ENCODE data around the gene ATG13.

The ATG13 gene

DNA sequence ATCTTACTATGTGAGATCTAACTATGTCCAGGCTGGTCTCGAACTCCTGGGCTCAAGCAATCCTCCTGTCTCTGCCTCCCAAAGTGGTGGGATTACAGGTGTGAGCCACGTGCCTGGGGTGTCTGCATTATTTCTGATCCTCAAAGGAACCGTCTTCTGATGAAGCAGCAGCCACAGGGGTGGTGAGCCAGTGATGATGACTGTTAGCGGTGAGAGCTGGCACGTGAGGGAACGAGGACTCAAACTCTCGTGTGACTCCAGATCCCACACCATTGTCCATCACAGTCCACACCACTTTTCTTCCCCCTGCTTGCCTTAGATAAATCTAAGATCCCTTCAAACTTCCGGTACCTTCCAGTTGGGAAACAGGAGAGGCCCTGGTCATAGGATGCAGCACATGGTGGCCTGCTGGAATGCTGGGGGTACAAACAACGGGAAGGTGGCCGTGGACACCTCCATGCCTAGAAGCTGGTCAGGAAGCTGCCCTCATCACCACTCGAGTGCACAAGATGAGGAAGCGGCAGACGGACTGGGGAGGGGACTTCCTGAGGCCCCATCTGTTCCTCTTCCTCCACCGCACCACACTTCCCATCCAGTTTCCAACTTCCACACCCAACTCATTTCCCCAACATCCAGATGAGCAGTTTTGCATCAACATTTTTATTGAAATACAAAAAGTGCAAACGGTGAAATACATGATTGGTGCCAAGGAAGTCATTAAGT is 59.2 kb downstream of the ATG13 start:
- H3K4me1 ChIP-seq (ENCODE audit: control insufficient read depth, low read length), result peaks cover 34% of the 10 kb centered on the region
- no peaks in the 10 kb centered on the region for H3F3A ChIP-seq (ENCODE audit: control insufficient read depth, insufficient read depth)
- peak overlapping the region; percentile 21; the same call in 1 of the 2 replicates for H3K4me2 ChIP-seq (ENCODE audit: low read length)
- TF ChIP-seq EZH2phosphoT487 (IDR thresholded peaks at IDR 0.05; ENCODE audit: borderline replicate concordance, low read length), result no peak
- TF ChIP-seq, protein P1, sequence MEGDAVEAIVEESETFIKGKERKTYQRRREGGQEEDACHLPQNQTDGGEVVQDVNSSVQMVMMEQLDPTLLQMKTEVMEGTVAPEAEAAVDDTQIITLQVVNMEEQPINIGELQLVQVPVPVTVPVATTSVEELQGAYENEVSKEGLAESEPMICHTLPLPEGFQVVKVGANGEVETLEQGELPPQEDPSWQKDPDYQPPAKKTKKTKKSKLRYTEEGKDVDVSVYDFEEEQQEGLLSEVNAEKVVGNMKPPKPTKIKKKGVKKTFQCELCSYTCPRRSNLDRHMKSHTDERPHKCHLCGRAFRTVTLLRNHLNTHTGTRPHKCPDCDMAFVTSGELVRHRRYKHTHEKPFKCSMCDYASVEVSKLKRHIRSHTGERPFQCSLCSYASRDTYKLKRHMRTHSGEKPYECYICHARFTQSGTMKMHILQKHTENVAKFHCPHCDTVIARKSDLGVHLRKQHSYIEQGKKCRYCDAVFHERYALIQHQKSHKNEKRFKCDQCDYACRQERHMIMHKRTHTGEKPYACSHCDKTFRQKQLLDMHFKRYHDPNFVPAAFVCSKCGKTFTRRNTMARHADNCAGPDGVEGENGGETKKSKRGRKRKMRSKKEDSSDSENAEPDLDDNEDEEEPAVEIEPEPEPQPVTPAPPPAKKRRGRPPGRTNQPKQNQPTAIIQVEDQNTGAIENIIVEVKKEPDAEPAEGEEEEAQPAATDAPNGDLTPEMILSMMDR (IDR thresholded peaks at IDR 0.05; ENCODE audit: low read depth, low read length, poor library complexity, severe bottlenecking), result no peak
- peaks cover 55% of the 10 kb centered on the region for H3K36me3 ChIP-seq (ENCODE audit: control insufficient read depth, low read length)
- no peaks in the 10 kb centered on the region for H3K9me3 ChIP-seq (ENCODE audit: control insufficient read depth, insufficient read depth, low read length)
- no peaks in the 10 kb centered on the region for H4K20me1 ChIP-seq (ENCODE audit: control insufficient read depth, insufficient read depth, low read depth, low read length)
- H3K79me2 ChIP-seq (ENCODE audit: control insufficient read depth, low read length), result no peaks in the 10 kb centered on the region
- no peaks in the 10 kb centered on the region for H3K27me3 ChIP-seq (ENCODE audit: control insufficient read depth, low read length)
- H3K27ac ChIP-seq (ENCODE audit: low read depth, low read length), result no peak overlapping the region
- H3K9me2 ChIP-seq (replicated peaks; ENCODE audit: control insufficient read depth, low read length), result no peaks in the 10 kb centered on the region
- no peak overlapping the region for H3K4me3 ChIP-seq (ENCODE audit: low read length)

DNA sequence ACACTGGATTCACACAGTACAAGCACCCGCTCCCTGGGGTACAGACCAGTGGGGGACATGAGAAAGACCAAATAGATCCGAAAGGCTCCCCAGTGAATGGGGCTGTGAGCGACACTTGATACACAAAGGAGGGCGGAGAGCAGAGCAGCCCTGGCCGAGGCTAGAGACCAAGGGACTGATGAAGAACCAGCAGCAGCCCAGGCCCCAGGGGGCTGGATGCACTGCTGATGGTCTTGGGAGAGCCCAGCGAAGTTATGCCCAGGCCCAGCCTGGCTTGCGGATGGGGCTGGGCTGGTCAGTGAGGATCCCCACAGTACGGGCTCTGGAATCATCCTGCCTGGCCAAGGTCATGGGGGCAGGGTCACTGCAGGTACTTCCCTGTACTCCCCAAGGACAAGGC is 59.8 kb downstream of the ATG13 start:
- H3K4me1 ChIP-seq (ENCODE audit: control insufficient read depth, low read length), result peaks cover 34% of the 10 kb centered on the region
- no peaks in the 10 kb centered on the region for H3K9me2 ChIP-seq (replicated peaks; ENCODE audit: control insufficient read depth, low read length)
- H4K20me1 ChIP-seq (ENCODE audit: control insufficient read depth, insufficient read depth, low read depth, low read length), result no peaks in the 10 kb centered on the region
- no peaks in the 10 kb centered on the region for H3K9me3 ChIP-seq (ENCODE audit: control insufficient read depth, insufficient read depth, low read length)
- no peak for TF ChIP-seq EZH2phosphoT487 (IDR thresholded peaks at IDR 0.05; ENCODE audit: borderline replicate concordance, low read length)
- TF ChIP-seq, protein P1 (IDR thresholded peaks at IDR 0.05; ENCODE audit: low read depth, low read length, poor library complexity, severe bottlenecking), result no peak
- no peak overlapping the region for H3K4me3 ChIP-seq (ENCODE audit: low read length)
- H3F3A ChIP-seq (ENCODE audit: control insufficient read depth, insufficient read depth), result no peaks in the 10 kb centered on the region
- H3K27me3 ChIP-seq (ENCODE audit: control insufficient read depth, low read length), result no peaks in the 10 kb centered on the region
- H3K27ac ChIP-seq (ENCODE audit: low read depth, low read length), result no peak overlapping the region
- peaks cover 53% of the 10 kb centered on the region for H3K36me3 ChIP-seq (ENCODE audit: control insufficient read depth, low read length)
- H3K79me2 ChIP-seq (ENCODE audit: control insufficient read depth, low read length), result no peaks in the 10 kb centered on the region
- H3K4me2 ChIP-seq (ENCODE audit: low read length), result peak overlapping the region; percentile 21; the same call in 1 of the 2 replicates

DNA sequence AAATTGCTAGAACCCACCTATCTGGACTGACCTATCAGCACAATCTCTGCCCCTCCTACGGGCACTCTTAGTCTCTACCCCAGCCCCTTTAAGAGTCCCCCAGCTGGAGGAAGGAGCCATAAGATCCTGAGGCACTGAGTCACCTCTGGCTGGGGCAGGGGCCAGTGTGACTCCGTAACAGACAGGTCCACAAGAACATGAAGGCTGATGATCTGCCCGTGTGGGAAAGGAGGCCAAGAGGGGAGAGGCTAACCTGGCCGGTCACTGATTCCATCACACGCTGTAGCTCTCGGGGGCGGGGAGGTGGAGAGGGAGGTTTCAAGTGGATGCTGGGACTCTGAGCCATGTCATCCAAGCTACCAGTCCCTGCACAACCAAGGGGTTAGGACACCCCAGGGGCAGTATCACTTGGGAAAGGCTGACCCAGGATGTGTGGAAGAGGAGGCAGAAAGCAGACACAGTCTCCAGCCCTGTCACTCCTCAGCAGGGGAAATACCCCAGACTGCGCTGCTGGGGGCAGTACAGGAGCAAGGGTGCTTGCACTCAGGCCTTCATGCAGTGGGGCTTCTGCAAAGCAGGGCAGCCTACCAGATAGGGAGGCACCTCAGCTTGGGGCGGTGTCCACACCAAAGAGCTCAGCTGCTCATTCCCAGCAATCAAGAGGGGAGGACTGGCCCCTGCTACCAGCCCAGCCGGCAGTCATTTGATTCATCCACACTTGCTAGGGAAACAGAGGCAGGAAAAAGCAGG is 60.8 kb downstream of the ATG13 start:
- Histone ChIP-seq H3K4me1 (ENCODE audit: control insufficient read depth, low read length) (peaks cover 34% of the 10 kb centered on the region), H4K20me1 (ENCODE audit: control insufficient read depth, insufficient read depth, low read depth, low read length) (no peaks in the 10 kb centered on the region), H3K27ac (ENCODE audit: low read depth, low read length) (no peak overlapping the region), H3K4me2 (ENCODE audit: low read length) (no peak overlapping the region), H3K36me3 (ENCODE audit: control insufficient read depth, low read length) (peaks cover 45% of the 10 kb centered on the region), H3F3A (ENCODE audit: control insufficient read depth, insufficient read depth) (no peaks in the 10 kb centered on the region), H3K27me3 (ENCODE audit: control insufficient read depth, low read length) (no peaks in the 10 kb centered on the region), H3K79me2 (ENCODE audit: control insufficient read depth, low read length) (no peaks in the 10 kb centered on the region), H3K4me3 (ENCODE audit: low read length) (no peak overlapping the region), H3K9me3 (ENCODE audit: control insufficient read depth, insufficient read depth, low read length) (no peaks in the 10 kb centered on the region), H3K9me2 (replicated peaks; ENCODE audit: control insufficient read depth, low read length) (no peaks in the 10 kb centered on the region)
- no peak for TF ChIP-seq EZH2phosphoT487 (IDR thresholded peaks at IDR 0.05; ENCODE audit: borderline replicate concordance, low read length)
- TF ChIP-seq, protein P1 (IDR thresholded peaks at IDR 0.05; ENCODE audit: low read depth, low read length, poor library complexity, severe bottlenecking), result no peak
